Stimulated activated naive CD4-positive, alpha-beta T cell treated with Interleukin-2 at 50 U/mL for 16 hours (primary cell): Measurements from ENCODE around the gene RIMBP2.
"Not testable (repeated sequence)": the region's sequence is repeated elsewhere in the genome, so short reads cannot be mapped to it uniquely, and the experiment has no call there.

ENCODE experiments used
- DNase-seq: peaks from one replicate; lab custom pipeline; 2025; lab: John Stamatoyannopoulos, UW

The RIMBP2 gene

DNA sequence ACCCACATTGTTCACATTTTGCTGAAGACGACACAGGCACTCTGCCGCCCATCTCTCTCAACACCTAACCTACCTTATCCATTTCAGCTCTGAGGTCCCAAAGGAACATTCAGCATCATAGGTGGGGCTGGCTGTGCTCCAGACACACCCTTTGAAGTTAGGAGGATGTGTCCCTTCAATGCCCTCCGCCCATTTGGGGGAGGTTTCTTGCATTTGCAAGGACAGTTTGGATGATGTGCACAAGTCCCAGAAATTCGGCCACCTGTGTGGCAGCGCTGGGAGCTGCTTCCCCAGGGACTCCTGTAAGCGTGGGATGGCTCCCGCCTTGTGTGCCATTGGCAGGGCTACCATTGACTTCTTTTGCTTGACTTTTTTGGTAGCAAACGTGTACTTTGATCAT lies 113.8 kb downstream of the RIMBP2 start:
- no peak for DNase-seq

DNA sequence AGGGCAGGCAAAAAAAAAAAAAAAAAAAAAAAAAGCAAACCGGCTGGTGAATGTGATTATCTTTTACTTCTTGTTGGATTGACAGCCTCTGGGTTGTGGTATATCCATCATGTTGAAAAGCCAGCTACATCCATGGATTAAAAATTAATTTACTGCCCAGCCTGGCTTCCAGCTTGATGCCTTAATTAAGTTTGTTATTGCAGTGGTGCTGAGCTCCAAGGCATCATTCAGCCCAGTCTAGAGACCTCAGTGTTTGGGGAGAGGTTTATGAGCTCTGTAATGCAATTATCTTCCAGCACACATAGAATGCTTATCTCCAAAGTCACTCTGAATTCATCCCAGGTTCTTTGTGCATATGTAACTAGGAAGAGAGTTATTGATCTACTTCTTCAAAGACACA lies 114.8 kb downstream of the RIMBP2 start:
- DNase-seq: no peak

DNA sequence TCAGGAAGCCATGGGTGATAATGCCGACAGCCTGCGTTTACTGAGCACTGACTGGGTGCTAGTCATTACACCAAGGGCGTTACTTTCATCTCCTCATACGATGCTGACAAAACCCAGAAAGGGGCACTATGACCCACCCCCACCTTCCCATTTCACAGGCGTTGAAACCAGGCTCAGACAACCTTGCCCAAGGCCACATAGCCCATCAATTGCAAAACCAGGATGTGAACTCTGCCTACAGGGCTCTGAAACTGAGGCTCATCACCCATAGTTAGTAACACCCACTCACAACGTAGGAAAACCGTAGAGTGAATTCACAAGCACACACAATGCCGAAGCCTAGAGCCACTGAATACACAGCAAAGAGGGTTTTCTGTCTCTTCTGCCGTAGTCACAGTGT lies 119.9 kb downstream of the RIMBP2 start:
- no peak for DNase-seq

DNA sequence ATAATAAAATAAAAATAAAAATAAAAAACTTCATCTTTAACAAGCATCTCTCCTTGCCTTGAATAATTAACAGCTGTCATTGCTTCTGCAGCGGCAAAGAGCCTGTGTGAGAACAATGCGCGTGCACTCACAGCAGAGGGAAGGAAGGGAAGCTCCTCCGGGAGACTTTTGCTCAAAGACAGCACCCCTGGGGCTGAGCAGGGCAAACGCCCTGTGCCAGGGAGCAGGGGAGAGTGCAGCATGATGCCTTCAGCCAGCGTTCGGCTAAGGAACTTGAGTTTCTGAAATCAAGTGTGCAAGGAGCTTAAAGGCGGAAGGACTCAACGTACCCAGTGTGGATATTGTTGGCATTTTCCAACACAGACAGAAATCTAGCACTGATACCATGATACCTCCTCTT lies 120.5 kb downstream of the RIMBP2 start:
- DNase-seq: no peak

DNA sequence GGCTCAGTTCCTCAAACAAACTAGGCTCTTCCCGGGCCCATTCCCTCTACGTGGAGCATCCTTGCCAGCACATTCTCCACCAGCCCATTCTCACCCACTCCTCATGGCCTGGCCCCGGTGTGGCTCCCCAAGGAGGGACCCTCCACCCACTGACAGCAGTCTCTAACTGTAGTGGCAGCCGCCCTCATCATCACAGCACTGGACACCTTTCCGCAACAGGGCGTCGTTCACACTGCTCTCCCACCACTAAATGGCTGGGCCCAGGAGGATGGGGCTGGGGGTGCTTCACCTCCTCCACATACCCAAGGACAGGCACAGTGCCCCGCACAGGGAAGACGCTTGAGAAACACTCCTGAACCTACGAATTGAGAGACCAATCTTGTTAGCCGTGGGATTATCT lies 123.0 kb downstream of the RIMBP2 start:
- DNase-seq: no peak

DNA sequence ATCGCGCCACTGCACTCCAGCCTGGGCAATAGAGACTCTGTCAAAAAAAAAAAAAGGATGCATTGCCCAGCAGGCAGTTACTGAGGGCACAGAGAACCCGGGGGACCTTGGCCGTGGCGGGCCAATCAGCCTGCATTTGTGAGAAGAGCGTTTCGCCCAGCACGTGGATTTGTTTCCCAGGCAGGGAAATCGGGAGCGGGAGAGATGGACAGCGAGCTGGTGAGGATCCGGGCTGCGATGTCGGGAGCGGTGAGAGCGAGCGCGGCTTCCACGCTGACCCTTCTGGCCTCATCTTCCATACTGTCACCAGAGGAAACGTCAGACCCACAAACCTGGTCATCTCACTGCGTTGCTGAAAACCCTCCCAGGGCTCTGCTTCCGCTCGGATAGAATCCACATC lies 123.5 kb downstream of the RIMBP2 start:
- no peak for DNase-seq

DNA sequence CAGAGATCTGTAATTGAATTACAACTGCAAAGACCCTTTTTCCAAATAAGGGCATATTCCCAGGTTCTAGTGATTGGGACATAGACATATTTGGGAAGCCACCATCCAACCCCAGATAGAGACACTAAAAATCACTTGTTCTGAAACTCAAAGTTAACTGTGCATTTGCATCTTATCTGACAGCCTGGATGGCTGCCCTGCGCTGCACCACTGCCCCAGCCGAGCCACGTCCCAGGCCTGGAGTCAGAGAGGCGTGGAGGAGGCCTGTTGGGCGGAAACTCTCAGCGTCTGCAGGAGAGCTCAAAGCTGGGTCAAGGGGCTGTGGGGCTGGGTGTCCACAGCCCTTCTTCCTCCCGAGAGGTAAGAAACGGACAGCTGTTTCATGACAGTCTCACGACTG lies 124.4 kb downstream of the RIMBP2 start:
- DNase-seq: no peak

DNA sequence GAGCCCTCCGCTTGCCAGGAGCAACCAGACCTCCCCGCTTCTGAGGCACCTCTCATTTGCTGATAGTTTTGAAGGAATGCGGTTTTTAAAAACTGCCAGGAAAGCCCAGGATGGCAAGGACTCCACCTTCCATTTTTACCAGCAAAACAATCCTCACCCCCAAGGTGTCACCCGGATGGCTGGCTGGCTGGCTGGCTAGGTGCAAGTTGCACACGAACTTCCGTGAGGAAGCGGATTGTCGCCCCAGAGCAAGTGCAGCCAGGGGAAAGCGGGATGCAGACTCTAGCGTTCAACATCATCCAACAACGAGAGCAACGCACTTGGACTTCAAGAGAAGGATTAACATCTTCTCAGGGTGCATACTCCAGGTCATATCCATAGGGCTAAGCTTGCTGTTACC lies 125.4 kb downstream of the RIMBP2 start:
- no peak for DNase-seq

DNA sequence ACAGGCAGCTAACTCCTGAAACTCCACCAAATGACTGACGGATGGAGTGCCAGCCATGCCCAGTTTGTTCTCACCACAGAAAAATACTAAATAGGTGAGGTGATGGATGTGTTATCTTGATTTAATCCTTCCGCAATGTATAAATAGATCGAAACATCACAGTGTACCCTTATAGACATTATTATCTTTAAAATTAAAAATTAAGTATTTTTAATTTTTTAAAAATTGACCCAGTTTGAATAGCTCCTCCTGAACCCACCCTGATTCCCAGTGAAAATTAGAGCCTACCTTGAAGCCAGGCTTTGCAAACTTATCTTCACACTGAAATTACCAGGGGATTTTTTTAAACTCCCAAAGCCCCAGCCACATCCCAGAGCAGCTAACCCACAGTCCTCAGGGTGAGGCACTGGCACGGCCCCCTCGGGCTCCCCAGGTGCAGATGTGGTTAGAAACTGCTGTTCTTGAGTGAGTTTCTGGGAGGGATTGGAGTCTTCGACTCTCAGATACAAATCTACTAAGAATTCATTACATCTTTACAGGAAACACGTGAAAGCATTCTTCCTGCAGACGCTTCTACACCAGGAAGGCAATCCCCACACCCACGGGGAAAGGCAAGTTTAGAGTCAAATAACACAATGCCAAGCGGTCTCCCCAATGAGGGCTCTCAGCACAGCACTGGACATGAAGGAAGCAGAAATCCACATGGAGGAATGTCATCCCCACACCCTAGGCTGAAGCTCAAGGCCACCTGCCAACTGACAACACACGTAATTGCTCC lies 126.4 kb downstream of the RIMBP2 start:
- no peak for DNase-seq

DNA sequence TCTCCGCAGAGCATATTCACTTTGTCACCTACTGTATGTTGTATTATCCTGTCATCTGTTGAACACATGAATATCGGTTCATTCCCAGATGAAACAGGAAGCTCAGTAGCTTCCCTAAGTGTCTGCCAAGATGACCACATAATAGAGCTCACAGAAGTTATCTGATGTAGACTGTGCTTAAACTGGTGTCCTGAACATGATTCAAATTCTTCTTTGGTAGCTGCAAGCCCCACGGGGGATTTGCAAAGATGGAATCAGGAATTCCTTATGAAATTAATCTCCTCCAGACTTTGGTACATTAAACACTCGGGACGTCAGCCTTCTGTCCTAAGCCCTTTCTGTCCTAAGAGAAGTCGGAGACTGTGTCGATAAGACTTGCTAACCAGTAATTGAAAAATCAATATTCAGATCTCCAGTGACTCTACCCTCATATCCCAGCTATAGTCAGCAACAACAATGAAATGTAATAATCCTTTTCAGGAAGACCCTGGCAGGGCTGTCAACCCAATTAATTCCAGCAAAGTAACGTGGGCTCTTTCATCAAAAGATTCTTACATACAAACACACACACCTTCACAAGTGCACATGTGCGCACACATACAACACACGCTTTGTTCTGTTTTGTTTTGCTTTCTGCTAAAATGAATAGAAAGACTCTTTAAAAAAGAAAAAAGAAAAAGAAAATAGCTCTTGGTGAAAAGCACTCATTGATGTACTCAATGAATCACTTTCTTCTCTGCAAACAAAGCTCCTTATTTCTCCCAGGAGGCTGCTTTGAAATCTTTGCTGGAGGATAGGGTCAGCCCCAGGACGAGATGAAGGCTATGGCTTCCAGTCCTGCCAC lies 127.2 kb downstream of the RIMBP2 start:
- DNase-seq: no peak

DNA sequence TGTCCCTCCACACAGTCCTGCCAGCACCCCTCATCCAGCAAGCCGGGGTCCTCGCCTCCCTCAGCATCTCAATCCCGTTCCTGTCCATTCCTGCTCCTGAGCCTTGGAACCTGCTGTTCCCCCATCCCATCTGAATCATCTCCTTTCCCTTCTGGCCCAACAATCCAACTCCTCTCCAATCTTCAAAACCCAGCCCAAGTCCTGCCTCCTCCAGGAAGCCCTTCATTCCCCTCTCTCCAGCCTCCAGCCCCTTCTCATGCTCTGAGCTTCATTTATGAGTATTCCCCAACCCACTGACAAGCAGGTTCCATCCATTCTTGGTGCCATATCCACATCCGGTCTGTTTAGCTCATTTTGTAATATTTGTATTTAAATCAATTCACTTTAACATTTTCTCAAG lies 128.1 kb downstream of the RIMBP2 start:
- no peak for DNase-seq

DNA sequence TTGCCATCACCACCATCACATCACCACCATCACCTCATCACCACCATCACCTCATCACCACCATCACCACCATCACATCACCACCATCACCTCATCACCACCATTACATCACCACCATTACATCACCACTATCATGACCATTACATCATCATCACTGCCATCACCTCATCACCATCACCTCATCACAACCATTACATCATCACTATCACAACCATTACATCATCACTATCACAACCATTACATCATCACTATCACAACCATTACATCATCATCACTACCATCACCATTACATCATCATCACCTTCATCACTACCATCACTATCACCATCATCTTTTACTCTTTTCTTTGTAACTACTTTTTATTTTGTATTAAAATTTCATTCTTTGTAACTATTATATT lies 131.6 kb downstream of the RIMBP2 start:
- DNase-seq: not testable (repeated sequence)

DNA sequence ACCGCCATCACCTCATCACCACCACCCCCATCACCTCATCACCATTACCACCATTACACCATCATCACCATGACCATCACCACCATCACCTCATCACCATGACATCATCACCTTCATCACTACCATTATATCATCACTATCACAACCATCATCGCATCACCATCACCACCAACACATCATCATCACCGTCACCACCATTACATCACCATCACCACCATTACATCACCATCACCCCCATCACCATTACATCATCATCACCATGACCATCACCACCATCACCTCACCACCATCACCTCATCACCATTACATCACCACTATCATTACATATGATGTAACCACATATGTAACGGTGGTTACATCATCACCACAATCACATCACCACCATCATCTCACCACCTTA lies 132.3 kb downstream of the RIMBP2 start:
- no peak for DNase-seq

DNA sequence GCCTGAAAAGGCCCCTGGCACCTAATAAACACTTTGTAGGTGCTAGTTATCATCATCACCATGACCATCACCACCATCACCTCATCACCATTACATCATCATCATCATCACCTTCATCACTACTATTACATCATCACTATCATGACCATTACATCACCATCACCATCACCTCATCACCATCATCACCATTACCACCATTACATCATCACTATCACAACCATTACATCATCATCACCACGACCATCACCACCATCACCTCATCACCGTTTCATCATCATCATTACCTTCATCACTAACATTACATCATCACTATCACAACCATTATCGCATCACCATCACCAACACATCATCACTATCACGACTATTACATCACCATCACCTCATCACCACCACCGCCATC lies 132.8 kb downstream of the RIMBP2 start:
- DNase-seq: no peak

DNA sequence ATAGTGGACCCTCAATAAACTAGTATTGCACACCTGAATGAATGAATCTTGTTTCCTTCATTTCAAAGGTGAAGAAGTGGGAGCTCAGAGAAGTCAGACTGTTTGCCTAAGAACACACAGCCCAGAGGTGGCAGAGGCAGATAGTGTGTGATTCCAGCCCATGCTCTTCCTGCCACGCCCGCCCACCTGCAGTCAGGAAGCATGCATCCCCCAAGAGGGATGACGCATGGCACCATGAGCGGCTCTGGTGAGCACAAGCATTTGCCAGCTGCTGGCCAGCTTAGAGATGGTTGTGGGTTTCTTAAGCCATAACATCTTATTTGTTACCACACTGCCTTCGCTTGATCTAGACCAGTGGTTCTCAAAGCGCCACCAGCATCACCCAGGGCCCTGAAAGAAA lies 133.8 kb downstream of the RIMBP2 start:
- DNase-seq: no peak

DNA sequence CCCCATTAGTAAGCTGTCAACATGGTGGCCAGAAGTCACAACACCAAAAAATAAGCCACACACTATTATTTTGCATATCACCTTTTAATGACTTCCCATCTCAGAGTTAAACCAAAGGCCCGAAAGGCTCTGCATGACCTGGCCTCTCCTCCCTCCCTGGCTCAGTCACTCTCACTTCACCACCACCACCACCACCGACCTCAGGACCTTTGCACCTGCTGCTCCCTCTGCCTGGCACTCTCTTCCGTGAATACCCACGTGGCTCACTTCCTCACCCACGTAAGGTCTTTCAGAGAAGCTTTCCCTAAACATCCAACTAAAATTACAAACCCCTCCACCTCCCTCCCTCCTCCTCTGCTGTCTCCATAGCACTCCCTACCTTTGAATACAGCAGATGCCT lies 134.3 kb downstream of the RIMBP2 start:
- no peak for DNase-seq

DNA sequence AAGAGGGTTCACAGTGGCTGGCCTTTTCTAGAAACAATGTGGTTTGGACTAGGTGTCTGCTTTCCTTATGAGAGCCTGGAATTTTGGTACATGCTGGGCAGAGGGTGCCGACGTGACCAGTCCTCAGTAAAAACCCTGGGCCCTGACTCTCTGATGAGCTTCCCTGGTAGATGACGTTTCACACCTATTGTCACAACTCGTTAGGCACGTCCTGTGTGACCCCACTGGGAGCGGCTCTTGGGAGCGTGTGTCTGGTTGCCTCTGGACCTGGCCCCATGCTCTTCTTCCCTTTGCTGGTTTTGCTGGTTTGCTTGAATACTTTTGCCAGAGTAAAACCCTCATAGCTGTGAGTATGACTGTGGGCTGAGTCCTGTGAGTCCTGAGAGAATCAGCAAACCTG lies 136.9 kb downstream of the RIMBP2 start:
- no peak for DNase-seq

DNA sequence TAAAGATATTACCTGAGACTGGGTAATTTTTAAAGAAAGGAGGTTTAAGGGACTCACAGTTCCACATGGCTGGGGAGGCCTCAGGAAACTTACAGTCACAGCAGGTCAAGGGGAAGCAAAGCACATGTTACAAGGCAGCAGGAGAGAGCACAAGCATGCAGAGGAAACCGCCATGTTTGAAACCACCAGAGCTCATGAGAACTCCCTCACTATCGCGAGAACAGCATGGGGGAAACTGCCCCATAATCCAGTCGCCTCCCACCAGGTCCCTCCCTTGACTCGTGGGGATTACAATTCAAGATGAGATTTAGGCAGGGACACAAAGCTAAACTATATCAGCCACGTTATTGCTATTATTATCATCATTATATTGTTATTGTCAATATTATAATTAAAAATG lies 138.7 kb downstream of the RIMBP2 start:
- no peak for DNase-seq

DNA sequence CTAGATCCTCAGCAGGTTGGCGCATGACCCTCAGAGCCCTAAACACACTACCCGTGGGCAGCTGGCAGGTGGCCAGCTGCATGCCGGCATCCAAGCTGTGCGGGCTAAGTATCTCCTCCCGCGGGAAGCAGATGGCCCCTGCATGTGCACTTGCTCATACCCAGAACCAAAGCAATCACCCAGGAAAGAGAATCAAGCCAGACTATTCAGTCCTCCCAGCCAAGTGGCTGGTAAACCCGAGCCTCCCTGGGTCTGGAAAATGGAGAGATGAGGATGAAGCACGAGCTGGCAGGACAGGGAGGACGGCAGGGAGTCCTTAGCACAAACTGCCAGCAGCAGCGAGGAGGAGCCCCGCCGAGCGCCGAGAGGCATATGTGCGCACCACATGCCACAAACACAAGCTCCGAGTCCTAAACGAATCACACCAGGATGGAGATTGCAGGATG lies 139.7 kb downstream of the RIMBP2 start:
- no peak for DNase-seq

DNA sequence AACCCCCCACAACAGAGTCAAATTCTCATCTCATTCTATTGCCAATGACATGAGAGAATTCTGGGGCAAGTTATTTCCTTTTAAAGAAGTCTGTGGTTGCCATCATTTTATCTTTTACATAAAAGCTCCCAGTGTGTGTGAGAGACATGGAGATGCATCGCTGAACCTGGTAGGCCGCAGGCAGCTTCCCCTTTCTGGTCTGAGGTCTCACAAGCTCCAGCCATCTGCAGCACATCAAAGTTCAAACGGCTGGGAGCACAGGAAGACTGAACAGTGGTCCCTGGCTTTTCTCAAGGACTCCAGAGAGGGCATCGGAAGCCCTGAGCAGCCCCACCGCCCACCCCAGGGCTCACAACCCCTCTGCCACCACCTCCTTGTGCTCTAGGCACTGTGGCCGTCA lies 141.7 kb downstream of the RIMBP2 start:
- no peak for DNase-seq

DNA sequence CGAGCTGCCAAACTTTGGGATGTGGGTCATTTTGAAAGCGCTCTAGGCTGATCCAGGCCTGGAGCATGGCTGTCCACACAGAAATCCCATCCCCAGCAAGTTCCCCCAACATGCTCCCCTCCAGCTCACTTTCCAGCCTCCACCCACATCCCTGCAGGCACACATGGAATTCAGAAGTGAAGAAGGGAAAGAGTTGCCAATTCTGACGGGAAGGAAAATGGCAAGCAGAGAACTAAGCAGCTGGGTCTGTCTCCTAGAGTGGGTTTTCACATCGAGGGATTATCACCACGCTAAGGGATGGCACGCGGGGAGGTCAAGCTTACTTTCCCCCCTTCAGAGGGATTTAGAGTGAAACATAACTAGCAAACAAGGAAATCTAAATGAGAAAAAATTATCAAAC lies 142.3 kb downstream of the RIMBP2 start:
- DNase-seq: no peak

DNA sequence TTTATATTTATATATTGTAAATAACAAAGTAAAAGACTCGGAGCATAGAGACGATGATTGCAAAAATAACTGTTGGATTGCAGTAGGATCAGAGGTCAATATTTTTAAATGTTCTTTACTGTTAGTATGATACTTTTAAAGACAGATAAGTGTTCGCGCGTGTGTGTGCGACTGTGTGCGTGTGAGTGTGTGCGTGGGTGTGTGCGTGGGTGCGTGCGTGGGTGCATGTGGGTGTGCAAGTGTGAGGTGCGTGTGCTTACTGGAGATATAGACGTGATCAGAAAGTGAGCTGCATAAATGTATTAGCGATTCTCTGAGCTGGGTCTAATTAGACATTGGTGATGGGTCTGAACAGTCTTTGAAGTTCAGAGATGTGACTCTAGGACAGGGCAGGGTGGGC lies 142.9 kb downstream of the RIMBP2 start:
- DNase-seq: no peak

DNA sequence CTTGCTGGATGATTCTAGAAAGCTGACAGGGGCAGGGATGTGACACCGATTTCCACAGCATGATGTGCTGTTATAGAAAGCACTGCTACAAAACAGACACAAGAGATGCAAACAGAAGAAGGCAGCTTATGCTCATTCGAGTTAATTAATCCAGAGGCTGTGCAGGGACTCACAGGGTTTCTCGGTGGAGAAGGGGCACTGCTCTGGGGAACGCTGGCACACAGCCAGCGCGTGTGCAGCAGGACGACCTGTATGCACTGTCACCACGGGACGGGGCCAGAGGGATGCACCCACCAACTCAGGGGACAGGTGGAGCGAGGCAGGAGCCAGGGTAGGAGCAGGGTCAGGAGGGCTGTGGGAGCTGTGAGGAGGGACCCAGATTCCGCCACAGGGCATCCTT lies 143.5 kb downstream of the RIMBP2 start:
- no peak for DNase-seq

DNA sequence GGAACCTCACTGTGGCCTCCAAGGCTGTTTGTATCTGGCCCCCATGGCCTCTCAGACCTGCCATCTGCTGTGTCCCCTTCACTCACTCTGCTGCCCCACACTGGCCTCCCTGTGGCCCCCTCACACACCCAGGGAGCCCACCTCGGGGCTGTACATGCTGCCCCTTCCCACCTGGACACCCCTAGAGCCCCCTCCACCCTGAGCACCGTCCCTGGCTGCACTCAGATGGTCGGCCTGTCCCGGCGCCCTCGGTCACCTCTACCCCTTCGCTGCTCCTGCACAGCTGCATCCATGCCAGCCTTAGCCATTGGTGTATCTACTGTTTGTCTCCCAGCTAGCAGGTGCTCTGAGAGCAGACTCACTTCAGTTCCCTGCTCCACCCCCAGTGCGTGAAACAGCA lies 144.4 kb downstream of the RIMBP2 start:
- no peak for DNase-seq
